CD4-positive, alpha-beta T cell treated with Interleukin-4 for 4 hours (primary cell): Measurements from ENCODE around the gene RNASE7.

ENCODE experiments used
- DNase-seq: peaks from one replicate; pipeline ENCODE4 v3.0.0-alpha.2; 2020

Gene RNASE7

DNA sequence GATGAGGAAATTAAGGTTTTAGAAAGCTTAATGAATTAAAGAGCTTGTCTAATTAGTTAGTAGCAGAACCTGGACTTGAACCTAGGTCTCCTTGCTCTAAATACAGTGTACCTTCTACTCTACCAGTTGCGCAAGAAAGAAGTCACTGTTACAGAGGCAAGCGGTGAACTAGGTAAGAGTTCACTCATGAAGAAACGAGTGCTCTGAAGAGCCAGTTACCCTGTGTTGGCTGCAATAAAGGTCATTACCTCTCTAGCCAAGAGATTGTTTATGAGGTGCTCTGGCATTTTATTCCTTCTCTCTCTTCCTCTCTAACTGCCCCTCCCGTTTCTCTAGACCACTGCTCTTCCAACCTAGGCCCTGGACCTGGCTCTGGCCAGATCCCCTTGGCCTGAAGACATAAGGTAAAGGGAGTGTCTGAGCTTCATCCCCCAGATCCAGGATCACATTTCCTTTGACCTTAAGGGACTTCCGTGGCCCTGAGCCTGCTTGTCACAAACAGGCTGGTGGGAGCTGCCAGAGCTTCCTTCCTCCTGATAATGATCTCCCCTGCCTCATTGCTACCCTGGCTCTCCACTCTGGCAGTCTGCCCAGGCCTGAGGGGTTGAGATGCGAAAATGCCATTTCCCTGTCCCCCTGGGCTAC lies 1.9 kb downstream of the RNASE7 start:
- DNase-seq: no peak

DNA sequence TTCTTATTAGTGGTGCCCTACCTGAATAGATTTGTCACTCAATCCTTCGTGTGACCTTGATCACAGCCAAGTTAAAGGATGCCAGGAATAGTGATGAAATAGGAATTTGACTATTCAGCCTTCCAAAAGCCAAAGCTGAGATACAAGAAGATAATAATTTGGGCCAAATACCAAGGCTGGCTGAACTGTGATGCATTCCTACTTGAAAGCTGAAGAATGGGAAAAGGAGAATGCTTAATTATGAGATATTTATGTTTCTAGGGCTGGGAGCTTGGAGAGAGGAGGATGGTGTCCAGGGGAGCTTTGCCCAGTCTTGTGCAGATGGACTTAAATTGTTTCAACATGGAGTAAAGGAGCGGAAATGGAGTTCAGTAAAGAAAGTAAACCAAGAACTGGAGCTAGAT lies 5.2 kb downstream of the RNASE7 start:
- DNase-seq: no peak

DNA sequence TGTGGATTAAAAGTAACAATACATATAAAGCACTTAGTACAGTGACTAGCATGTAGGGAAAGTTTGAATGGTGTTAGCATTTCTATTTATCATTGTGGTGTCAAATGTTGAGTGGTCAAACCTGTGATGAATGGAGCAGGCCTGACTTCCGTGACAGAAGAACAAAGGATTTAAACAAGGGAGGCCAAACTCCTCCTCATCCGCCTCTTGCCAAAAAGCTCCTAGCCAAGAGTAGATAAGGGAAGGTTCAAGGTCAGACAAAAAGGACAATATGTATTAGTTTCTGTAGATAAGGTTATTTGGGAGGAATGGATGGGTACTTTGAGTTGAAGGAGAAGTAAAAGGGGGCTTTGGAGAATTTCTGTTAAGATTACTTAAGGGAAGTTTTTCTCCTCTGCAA lies 6.5 kb downstream of the RNASE7 start:
- DNase-seq: no peak

DNA sequence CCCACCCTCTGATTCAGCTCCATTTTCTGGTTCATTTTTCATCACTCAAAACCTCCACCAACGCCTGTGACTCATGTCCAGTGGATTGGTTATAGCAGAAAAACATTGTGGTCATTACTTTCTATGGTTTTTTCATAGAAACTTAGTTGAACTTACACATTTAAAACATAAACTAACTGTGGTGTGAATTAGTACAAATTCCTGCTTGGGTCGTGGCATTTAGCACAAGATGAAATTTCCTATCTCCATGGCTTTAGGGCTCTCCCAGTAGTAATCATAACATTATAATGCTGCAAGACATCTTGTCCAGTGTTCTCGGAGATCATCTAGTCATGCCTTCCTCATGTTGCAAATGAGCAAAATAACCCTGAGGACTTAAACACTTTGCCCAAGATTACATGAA lies 7.1 kb downstream of the RNASE7 start:
- no peak for DNase-seq

DNA sequence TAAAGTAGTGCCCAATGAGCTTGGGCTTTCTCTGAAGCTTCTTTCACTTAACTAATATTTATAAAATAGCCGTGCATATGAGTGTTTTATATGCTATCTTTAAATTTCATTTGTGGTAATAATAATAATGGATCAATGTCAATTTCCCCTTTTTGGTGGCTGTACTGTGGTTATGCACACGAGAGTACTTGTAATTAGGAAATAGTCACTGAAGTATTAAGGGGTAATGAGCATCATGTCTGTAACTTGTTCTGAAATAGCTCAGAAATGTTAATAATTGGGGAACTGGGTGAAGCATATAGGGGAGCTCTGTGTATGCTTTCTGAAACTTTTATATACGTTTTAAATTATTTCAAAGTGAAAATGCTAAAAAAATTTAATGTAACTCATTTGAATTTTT lies 8.4 kb downstream of the RNASE7 start:
- no peak for DNase-seq

DNA sequence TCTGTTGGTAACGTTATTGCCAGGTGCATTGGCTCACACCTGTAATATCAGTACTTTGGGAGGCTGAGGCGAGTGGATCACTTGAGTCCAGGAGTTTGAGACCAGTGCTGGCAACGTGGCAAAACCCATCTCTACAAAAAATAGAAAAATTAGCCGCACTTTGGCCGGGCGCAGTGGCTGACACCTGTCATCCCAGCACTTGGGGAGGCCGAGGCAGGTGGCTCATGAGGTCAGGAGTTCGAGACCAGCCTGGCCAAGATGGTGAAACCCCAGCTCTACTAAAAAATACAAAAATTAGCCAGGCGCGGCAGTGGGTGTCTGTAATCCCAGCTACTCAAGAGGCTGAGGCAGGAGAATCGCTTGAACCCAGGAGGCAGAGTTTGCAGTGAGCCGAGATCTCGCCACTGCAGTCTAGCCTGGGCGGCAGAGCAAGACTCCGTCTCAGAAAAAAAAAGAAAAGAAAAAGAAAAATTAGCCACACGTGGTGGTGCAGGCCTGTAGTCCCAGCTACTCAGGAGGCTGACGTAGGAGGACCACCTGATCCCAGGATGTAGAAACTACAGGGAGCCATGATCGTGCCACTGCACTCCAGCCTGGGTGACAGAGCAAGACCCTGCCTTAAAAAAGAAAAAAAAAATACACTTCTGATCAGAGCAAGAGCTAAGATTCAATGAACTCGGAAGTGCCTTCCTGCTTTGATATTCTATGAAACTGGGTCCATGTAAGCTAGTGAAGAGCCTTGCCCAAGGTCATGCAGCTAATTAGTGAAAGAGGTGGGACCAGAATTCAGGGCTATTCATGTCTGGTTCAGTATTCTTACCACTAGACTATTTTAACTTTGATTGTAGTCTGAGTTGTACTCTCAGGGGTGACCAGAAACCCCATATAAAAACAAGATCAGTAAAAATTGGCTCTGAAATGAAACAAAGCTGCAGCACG lies 11.3 kb downstream of the RNASE7 start:
- DNase-seq: no peak

DNA sequence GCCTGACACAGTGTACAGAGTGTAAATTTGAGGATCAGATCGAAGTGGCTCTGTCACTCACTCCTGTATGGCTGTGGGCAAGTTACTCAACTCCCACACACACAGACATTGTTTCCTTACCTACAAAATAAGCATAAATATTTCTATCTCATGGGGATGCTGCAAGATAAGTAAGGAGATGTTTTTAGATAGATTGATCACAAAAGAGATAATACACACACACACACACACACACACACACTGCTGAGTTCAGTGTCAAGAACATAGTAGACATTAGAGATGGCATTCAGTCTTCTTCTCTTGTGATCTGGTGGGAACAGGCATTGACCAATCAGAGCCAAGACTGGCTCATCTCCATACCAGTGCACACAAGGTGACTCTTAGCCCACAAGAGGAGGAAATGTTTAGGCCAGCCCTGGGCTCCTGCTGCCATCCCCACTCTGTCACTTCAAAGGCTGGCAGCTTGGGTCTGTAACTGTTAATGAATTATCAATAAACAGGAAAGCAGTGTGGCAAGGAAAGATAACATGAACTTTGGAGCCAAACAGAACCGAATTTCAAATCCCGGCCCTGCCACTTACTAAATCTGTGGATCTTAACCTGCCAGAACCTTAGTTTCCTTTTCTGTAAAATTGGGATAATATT lies 12.1 kb downstream of the RNASE7 start:
- no peak for DNase-seq

DNA sequence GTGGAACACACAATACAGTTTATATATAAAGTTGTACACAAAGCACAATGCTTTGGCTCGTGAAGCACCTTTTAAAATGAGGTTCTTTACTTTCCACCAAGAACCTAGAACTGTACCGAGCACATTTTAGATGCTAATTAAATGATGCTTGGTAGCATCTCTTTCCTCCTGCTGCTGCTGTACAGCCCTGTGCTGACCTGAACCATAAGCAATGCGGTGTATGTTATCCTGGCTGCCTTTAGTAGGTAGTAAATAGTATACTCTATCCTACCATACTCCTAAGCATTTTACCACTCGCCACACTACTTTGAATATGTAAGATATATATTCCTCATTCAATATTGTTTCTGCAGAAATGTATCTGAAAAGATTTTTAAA lies 12.6 kb downstream of the RNASE7 start:
- DNase-seq: no peak

DNA sequence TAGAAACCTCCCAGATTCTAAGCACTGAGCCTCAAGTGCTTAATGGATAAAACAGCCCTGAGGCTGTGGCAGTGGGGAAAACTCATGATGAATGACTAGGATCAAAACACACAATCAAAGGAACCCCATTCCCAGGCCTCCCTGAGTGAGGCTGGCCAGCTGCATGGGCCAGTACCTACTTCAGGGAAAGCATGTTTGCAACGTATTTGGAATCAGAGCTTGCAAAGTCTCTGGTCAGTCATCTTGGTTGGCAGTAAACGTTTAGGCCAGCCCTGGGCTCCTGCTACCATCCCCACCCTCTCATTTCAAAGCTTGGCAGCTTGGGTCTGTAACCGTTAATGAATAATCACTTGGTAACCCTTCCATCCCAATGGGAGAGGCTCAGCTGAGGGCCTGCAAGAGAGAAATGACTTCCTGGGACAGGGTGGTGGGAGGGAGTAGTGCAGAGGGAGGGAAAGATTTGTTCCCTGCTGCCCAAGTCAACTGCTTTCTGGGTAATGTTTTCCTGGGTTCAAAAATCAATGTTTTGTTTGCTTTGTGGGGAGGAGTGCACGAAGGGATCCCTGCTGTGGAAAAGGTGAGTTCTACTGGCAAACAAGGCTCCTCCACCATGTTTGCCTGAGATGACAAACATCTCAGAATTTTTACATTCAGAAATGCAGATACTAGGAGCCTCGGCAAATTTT lies 13.4 kb downstream of the RNASE7 start:
- DNase-seq: no peak

DNA sequence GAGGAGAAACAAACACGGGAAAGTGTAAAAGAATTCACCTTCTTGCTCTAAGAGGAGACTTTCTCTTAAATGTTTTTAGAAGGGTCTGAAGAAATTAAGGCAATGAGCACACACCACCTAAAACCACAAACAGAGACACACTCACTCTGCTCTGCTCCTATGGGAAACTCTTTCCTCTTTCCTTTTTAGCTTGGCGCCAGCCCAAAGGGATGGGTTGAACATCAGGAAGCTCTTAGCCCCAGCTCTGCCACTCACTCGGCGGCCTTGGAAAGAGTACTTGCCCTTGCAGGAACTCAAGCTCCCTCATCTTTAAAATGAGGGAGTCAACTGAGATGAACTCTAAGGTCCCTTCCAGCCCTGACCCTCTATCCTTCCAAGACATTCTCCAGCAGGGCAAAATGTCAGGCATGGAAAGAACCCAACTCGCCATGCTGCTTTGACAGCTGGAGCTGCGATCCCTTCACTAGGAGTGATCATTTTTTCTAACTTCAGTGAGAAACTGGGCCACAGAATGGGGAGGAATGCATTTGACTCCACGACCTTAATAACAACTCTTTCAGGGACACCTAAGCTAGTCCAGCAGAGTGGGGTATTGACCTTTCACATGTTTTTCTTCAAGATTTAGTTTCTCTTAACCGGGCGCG lies 14.5 kb downstream of the RNASE7 start:
- no peak for DNase-seq

DNA sequence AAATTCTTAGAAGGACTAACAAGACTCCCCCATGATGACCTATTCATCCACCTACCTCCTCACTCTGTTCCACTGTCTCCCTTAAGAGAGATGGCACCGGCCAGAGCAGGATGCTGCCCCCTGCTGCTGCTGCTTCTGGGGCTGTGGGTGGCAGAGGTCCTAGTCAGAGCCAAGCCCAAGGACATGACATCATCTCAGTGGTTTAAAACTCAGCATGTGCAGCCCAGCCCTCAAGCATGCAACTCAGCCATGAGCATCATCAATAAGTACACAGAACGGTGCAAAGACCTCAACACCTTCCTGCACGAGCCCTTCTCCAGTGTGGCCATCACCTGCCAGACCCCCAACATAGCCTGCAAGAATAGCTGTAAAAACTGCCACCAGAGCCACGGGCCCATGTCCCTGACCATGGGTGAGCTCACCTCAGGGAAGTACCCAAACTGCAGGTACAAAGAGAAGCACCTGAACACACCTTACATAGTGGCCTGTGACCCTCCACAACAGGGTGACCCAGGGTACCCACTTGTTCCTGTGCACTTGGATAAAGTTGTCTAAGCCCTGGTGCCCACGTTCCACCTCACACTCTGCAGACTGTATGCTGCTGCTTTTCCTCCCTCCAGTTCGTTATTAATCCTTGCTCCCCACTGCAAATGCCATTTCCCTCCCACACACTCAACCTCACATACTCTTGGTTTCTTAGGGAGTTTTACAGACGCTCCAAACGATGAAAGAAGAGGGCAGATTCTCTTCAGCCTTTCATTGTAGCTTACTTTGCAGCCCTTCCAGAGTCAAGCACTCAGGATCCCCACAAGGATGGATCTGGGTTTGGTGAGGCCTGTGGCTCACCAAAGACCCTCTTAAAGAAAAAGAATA lies 15.9 kb downstream of the RNASE7 start, which contains the start of gene RNASE8:
Gene RNASE8, plus strand, starts transcription at position 20 of the 873 bp plus-strand sequence. Its CDS starts 71 bp downstream, at position 91.
- no peak for DNase-seq

DNA sequence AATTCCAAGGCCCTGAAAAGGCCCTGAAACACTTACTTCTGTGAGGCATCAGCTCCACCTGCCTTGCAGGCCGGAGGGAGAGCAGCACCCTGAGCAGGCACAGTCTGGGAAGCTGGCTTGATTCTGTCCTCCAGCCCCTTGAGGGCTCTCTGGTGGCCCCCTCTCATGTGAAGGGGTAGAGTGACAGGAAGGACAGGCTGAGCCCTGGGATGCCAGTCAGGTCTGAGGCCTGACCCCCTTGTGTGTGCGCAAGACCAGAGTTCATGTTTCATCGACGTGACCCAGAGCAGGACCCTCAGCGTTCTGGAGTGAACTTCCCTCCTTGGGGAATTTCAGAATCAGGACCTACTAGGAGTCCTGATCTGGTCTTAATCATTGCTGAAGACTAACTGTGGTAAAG lies 16.7 kb downstream of the RNASE7 start:
- no peak for DNase-seq

DNA sequence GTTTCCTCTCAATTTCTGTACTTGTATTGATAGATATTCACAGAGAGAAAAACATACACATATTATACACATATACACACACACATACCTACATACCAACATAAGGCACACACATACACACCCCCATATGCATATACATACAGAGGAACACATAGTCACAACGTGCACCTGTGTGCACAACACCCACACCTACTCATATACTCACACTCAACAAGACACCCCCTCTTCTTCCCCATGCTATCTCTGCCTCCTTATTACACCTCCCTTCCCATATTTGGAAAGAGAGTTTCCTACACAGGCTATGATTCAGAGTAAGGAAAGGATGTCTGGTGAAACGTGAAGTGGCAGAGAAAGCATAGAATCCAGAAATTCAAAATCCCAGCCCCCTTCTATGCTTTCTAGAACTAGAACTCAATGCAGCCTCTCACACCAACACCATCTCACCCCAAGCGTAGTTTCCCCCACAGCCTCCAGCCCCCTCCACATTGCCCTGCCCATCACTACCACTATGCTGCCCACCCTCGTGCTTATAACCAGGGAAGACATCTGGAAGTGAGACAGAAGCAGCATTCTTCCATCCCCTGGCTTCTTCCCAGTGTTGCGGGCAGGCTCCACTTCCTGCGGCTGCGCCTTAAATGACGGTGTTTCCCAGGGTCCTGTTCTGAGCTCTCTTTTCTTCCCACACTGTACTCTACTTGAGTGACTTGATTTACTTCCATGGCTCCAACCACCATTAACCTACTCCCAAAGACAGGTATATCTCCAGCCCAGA lies 17.9 kb downstream of the RNASE7 start:
- no peak for DNase-seq

DNA sequence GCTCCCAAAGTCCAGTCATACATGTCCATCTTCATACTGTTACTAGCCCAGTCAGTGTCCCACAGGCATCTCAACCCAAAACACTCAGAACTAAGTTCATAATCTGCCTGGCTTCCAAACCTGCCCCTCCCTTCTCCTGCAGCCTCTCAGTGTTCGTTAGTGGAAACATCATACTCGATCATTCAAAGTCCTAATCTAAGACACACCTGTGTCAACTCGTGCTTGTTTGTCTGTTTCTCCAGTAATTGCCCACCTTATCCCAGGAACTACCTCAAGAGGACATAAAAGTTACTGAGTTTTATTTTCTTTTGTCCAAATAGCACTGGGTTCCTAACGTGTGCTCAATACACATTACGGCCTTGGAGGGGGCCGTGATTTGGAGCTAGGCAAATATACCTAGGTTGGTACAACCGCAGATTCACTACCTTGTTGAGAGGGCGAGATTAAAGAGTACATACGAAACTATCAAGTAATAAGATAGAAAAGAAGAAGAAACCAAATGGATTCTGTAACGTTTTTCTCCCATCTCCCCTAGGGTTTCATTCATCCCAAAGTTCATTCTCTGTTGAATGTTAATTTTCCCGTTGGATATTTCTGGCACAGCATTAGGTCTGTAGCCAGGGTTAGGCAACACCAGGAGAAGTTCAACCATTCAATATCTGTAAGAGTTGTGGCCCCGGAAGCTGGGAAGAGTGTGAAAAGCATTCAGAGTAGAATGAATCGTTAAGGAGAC lies 18.6 kb downstream of the RNASE7 start:
- DNase-seq: no peak

DNA sequence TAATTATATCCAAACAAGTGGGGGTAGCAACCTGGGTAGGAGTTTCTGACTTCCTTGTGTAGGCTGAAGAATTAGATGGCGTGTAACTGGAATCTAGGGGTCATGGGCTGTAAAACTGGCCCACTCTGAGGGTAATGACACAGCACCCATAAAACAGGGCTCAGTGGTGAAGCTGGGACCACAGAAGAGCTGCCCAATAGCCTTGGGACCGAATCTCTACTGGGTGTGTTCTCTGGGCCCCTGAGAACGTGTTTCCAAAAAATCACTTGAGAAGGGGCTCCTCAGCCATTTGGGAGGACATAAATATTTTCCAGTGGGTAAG lies 19.1 kb downstream of the RNASE7 start:
- DNase-seq: no peak

DNA sequence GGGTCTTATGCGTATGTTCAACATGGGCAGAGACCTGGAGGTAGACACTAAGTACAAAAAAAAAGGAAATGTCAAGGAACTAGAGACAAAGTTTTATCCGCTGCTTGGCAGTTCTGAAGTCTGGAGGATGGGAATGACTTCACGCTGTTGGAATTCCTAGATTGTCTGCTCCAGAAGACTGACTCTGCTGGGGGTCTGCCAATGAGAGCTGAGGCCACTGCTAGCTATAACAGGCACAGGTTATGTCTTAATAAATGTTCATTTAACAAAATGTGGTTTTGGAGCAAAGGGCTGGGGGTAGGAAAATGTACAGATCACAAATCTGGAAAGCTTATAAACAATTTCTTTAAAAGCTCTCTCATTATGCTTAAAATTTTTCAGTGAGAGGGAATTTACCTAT lies 21.3 kb downstream of the RNASE7 start:
- DNase-seq: no peak

DNA sequence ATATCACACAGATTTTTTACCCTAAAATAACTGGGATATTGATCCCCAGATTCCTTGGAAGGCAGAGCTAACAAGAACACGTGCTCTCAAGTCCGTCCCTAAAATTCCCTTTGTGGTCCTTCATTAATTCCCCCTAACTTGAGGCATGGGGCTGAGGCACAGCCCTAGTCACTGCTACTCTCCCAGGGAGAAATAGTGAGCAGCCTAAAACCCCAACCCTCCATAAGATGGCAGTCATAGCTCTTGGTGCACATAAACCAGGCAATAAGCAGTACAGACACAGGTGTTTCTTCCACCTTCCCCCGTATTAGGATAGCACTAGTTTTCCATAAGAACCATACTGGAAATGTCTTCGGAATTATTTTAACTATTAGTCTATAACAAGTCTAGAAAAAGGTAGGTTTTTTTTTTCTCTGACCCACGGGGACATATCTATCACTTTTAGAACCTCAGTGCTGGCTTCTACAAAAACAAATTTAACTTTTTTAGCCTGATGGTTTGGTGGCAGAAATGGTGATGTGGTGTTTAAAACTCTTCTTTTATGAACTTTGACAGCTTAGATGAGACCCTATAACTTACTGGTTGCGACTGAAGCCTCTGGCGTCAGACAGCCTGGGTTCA lies 24.8 kb downstream of the RNASE7 start:
- DNase-seq: no peak

DNA sequence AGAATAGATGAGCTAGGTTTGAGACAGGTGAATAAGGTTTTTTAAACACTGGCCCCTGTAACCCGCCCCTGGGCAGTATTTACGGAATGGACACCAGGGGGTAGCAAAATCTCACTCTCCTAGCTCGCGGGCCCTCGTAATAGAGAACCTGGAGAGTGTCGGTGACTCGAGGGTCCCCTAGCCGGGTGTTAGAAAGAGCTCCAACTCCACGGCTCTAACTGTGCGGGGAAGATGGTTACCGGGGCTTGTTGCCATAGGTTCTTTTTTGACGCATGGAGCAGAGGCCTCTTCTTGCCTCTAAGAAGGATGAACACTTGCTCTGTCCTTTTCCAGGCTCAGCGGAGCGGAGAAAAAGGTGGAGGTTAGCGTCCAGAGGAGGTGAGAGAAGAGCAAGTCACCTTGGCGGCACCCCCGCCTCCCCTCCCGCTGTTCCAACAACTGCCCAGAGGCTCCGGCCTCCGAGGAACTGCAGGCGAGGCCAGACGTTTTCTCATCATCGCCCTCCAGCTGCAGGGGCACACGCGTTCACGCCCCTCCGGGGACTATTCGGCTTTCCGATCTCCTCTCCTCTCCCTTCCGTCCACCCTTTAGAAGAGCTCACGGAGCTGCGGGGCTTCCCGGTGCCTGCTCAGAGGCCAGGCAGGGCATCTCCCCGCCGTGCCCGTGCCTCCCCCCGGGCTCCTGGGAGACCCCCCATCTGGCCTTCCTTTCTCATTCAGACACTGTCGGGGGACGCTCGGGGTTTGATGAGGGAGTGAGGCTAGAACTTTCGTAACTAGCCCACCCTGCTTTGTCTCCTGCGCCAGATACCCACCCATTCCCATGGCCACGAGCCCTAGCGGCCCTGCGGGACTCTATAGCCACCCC lies 26.6 kb downstream of the RNASE7 start:
- DNase-seq: peak; percentile 73
